IPS-20b (cell line): Measurements from ENCODE around the gene MRGPRE.

Source experiments
- H3K27ac ChIP-seq: one replicate; pipeline ENCODE4 v1.5.1; 2013; ENCODE audit warnings: low read length
- H3K27me3 ChIP-seq: 2 replicates; pipeline ENCODE4 v1.6.1; 2013; ENCODE audit warnings: mild to moderate bottlenecking, low read length, inconsistent platforms; ENCODE audit not compliant: insufficient read depth
- H3K36me3 ChIP-seq: 2 replicates; pipeline ENCODE4 v1.6.1; 2013; ENCODE audit warnings: low read depth, mild to moderate bottlenecking, inconsistent platforms, low read length, moderate library complexity; ENCODE audit not compliant: insufficient read depth
- H3K4me1 ChIP-seq: 2 replicates; pipeline ENCODE4 v1.6.1; 2013; ENCODE audit warnings: mild to moderate bottlenecking, control low read depth, inconsistent platforms, low read length, moderate library complexity; ENCODE audit not compliant: insufficient read depth
- H3K4me3 ChIP-seq: 2 replicates; pipeline ENCODE4 v1.5.1; 2013; ENCODE audit warnings: mild to moderate bottlenecking, low read length, inconsistent platforms
- H3K9ac ChIP-seq: 2 replicates; pipeline ENCODE4 v1.6.1; 2013; ENCODE audit warnings: low read depth, mild to moderate bottlenecking, inconsistent platforms, low read length, moderate library complexity
- H3K9me3 ChIP-seq: 2 replicates; pipeline ENCODE4 v1.6.1; 2013; ENCODE audit warnings: mild to moderate bottlenecking, low read depth, low read length, inconsistent platforms; ENCODE audit not compliant: insufficient read depth

MRGPRE gene

DNA sequence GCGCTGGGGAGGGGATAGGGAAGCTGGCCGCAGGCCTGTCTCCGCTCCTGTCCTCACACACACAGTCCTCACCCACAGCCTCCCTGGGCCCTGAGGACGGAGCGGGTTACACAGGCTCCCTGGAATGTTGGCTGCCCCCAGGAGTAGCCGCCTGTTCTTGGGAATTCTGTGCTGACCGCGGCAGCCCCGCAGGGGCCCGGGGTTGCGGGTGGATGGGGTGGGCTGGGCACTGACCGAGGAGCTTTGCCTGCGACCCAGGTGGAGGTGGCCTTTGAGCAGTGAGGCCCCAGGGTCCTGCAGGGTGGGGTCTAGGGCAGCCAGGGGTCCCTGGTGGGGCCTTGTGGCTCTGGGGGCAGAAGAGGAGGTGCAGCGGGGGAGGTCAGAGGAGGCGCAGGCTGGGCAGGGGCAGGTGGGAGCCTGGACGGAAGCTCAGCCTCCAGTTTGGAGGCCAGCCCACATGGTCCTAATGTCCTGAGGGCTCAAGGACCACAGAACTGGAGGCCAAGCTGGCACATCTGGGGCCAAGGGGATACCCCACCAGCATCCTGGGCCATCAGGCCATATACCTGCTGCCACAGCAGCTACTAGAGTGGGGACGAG, 7.0 kb downstream of the MRGPRE start:
- Histone ChIP-seq H3K27ac (no peak overlapping the region), H3K4me1 (peaks cover 4% of the 10 kb centered on the region; the same call in 1 of the 2 replicates), H3K36me3 (no peaks in the 10 kb centered on the region), H3K9me3 (no peaks in the 10 kb centered on the region), H3K9ac (no peak overlapping the region), H3K27me3 (no peaks in the 10 kb centered on the region), H3K4me3 (no peak overlapping the region)

DNA sequence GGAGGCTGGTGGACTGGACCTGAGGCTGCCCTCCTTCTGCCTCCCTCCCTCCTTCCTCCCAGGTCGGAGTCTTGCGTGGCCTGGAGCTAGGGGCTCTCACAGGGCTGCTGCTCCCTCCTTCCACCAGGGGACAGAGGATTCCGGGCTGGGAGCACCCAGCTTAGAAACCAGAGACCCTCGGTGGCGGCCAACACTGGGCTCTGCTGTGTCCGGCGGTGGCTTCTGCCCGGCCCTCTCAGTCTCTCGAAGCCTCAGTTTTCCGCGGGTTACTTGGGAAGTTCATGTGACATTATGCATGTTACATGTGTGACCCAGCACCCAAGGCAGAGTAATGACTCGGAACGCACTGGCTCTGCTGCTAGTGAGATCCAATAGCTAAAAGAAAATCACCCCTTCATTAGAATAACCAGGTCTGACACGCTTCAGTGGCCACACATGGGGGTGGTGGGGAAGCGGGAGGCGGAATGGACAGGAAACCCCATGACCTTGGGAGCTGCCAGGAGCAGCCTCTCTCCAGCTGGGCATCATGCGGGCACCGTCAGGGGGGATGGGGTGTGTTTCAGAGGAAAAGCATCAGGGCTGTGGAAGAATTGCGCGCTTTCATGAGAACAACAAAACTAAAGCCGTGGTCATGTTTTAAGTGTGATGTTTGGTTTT, 7.7 kb downstream of the MRGPRE start:
- Histone ChIP-seq H3K27ac (no peak overlapping the region), H3K36me3 (no peaks in the 10 kb centered on the region), H3K27me3 (no peaks in the 10 kb centered on the region), H3K9me3 (no peaks in the 10 kb centered on the region), H3K9ac (no peak overlapping the region), H3K4me1 (peaks cover 4% of the 10 kb centered on the region; the same call in 1 of the 2 replicates), H3K4me3 (no peak overlapping the region)

- Histone ChIP-seq H3K36me3 (no peaks in the 10 kb centered on the region), H3K4me3 (no peak overlapping the region), H3K27ac (no peak overlapping the region), H3K9ac (no peak overlapping the region), H3K4me1 (peaks cover 4% of the 10 kb centered on the region; the same call in 1 of the 2 replicates), H3K9me3 (no peaks in the 10 kb centered on the region), H3K27me3 (no peaks in the 10 kb centered on the region)
These were observed 8.3 kb downstream of the MRGPRE start for GRCh38 chr11:3223932-3224381.

- no peak overlapping the region for H3K4me3 ChIP-seq
- H3K36me3 ChIP-seq = no peaks in the 10 kb centered on the region
- H3K27ac ChIP-seq = no peak overlapping the region
- no peaks in the 10 kb centered on the region for H3K9me3 ChIP-seq
- no peaks in the 10 kb centered on the region for H3K27me3 ChIP-seq
- H3K4me1 ChIP-seq = peaks cover 4% of the 10 kb centered on the region; the same call in 1 of the 2 replicates
- no peak overlapping the region for H3K9ac ChIP-seq
These were observed 9.0 kb downstream of the MRGPRE start for GRCh38 chr11:3222941-3223915.

DNA sequence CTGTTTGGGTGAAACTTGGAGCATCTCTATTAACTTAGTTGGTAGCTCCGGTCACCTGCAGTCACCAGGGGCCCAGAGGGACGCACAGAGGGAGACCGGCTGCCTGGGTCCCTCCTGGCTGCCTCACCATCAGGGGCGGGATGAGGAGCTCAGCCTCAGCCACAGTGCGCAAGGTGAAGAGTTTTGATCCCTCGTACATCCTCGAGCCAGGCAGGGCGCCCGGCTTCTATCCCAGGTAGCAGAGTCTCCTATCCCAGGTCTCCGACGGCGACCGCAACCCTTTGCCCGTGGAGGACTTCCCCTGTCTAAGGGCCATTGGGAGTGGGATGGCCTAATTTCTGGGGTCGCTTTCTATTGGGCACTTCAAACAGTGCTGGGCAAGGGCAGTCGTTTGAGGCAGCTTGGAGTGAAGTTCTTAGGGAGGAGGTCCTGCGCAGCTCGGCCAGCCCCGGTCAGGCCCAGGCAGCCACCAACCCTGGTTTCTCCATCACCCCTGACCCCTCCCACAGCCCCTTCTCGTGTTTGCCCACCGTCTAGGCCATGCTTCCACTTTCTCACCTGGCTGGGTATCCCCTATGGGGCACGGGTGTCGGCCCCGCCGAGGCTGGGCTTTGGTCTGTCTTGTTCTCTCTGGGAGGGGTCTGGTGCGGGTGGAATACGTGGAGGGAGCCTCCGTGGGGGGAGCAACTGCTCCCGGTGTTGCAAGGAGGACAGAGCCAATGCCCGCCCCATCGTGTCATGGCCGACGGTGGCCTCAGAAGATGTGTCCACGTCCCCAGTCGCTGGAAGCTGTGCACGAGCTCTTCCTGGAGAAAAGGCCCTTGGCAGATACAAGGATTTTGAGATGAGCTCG, 10.0 kb downstream of the MRGPRE start:
- H3K4me1 ChIP-seq = peaks cover 4% of the 10 kb centered on the region; the same call in 1 of the 2 replicates
- H3K27ac ChIP-seq = no peak overlapping the region
- no peak overlapping the region for H3K4me3 ChIP-seq

DNA sequence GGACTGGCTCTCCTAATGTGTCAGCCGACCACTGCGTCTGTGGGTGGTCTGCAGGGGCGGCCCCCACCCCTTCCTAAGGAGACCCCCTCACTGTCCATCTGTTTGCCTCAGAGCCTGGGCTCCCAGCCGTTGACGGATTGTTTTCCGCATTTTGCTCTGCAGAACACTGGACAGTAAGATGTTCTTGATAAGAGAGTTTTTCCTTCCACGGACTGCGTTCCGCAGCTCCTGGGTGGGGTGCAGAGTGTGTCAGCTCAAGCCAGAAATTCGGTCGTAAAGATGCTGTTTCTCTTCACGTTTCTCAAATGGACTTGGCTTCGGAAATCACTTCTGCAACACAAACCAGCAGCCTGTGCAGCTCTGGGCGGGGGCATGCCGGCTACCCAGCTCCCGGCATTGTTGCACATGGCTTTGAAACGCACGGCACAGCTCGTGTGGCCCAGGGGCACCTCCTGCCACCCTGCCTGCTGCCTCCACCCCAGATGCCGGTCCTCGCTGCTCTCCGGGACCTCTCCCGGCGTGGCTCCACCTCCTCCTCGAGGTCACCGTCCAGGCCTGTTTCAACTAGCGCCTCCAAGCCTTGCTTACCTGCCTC, 10.7 kb downstream of the MRGPRE start:
- no peak overlapping the region for H3K9ac ChIP-seq
- H3K27me3 ChIP-seq = 0 out of 2 replicates have a peak, but pooled peaks cover under 1% of the 10 kb centered on the region
- no peak overlapping the region for H3K27ac ChIP-seq
- H3K4me1 ChIP-seq = peaks cover 4% of the 10 kb centered on the region; the same call in 1 of the 2 replicates
- no peaks in the 10 kb centered on the region for H3K36me3 ChIP-seq
- H3K9me3 ChIP-seq = no peaks in the 10 kb centered on the region
- no peak overlapping the region for H3K4me3 ChIP-seq

More for the DNA sequence above, 10.0 kb downstream of the MRGPRE start:
- H3K9me3 ChIP-seq = no peaks in the 10 kb centered on the region
- H3K9ac ChIP-seq = no peak overlapping the region
- H3K36me3 ChIP-seq = no peaks in the 10 kb centered on the region
- no peaks in the 10 kb centered on the region for H3K27me3 ChIP-seq

- Histone ChIP-seq H3K36me3 (no peaks in the 10 kb centered on the region), H3K9me3 (no peaks in the 10 kb centered on the region), H3K27ac (no peak overlapping the region), H3K4me3 (no peak overlapping the region), H3K9ac (no peak overlapping the region), H3K4me1 (peaks cover 4% of the 10 kb centered on the region; the same call in 1 of the 2 replicates), H3K27me3 (0 out of 2 replicates have a peak, but pooled peaks cover 8% of the 10 kb centered on the region)
These were observed 11.5 kb downstream of the MRGPRE start for GRCh38 chr11:3220521-3221407.

- H3K9ac ChIP-seq = no peak overlapping the region
- no peak overlapping the region for H3K4me3 ChIP-seq
- H3K36me3 ChIP-seq = no peaks in the 10 kb centered on the region
- H3K27me3 ChIP-seq = 0 out of 2 replicates have a peak, but pooled peaks cover 8% of the 10 kb centered on the region
- peaks cover 4% of the 10 kb centered on the region; the same call in 1 of the 2 replicates for H3K4me1 ChIP-seq
- H3K27ac ChIP-seq = no peak overlapping the region
- no peaks in the 10 kb centered on the region for H3K9me3 ChIP-seq
These were observed 12.1 kb downstream of the MRGPRE start for GRCh38 chr11:3220101-3220500.

GRCh38 chr11:3219281-3219892, 12.8 kb downstream of the MRGPRE start:
- 0 out of 2 replicates have a peak, but pooled peaks cover 8% of the 10 kb centered on the region for H3K27me3 ChIP-seq
- H3K27ac ChIP-seq = no peak overlapping the region
- peaks cover 4% of the 10 kb centered on the region; the same call in 1 of the 2 replicates for H3K4me1 ChIP-seq
- H3K9ac ChIP-seq = no peak overlapping the region
- no peak overlapping the region for H3K4me3 ChIP-seq
- H3K36me3 ChIP-seq = no peaks in the 10 kb centered on the region
- no peaks in the 10 kb centered on the region for H3K9me3 ChIP-seq
